ENCODE results near the gene ISYNA1. TPM values are rescaled to one million over a fixed set of nuclear protein-coding genes. Genes with fewer than 3 reads are reported as not detected.

The ISYNA1 gene
- polyA plus RNA-seq, 3 donors, result 3.7 TPM; not detected in 2

GRCh38 chr19:18435842-18436670 lies 1.9 kb downstream of the ISYNA1 start:
- Mint-ChIP-seq H3K27me3 (ENCODE audit: low read depth in 3 of 3) (peaks cover 31 to 79% (median 47%) of the 10 kb centered on the region in 3 donors), H3K4me3 (peak overlapping the region; percentile 45 to 80), H3K4me1 (peaks cover 30% of the 10 kb centered on the region), H3K9me3 (peaks cover 0 to 8% (median 0%) of the 10 kb centered on the region in 7 donors), H3K36me3 (peaks cover 2 to 11% of the 10 kb centered on the region in 2 donors), H3K27ac (peak overlapping the region in 2 of 7 donors; percentile 7 to 46)
- Histone ChIP-seq H3K27me3 (ENCODE audit: control insufficient read depth in 2 of 2, insufficient read depth in 2 of 2, low read length in 2 of 2) (peaks cover 0 to 51% of the 10 kb centered on the region in 2 donors), H3K4me2 (replicated peaks; ENCODE audit: extremely low read depth, low read length, poor library complexity, severe bottlenecking) (peak overlapping the region; percentile 78), H3K4me3 (replicated peaks in 1 of 3; ENCODE audit: low read depth in 2 of 3, low read length in 3 of 3) (peak overlapping the region in 1 of 3 experiments; percentile 69), H2AFZ (ENCODE audit: insufficient read depth, low read depth, low read length, poor library complexity, severe bottlenecking) (no peak overlapping the region), H3K36me3 (replicated peaks in 1 of 2; ENCODE audit: control insufficient read depth in 1 of 2, insufficient read depth in 2 of 2, low read length in 2 of 2) (peaks cover 0 to 3% of the 10 kb centered on the region in 2 donors), H3K79me2 (ENCODE audit: insufficient read depth, low read length) (no peaks in the 10 kb centered on the region), H3K9ac (ENCODE audit: insufficient read depth, low read length, poor library complexity, severe bottlenecking) (no peak overlapping the region), H4K20me1 (ENCODE audit: insufficient read depth, low read length) (peaks cover 65% of the 10 kb centered on the region), H3K27ac (ENCODE audit: low read depth in 1 of 2, low read length in 2 of 2) (no peak overlapping the region), H3K9me3 (replicated peaks in 1 of 2; ENCODE audit: control insufficient read depth in 1 of 2, insufficient read depth in 1 of 2, low read length in 2 of 2) (no peaks in the 10 kb centered on the region), H3K4me1 (ENCODE audit: control insufficient read depth in 1 of 2, insufficient read depth in 2 of 2, low read length in 2 of 2) (peaks cover 28 to 46% of the 10 kb centered on the region in 2 donors)
- no peak for TF ChIP-seq CTCF (IDR thresholded peaks at IDR 0.05)
- DNase-seq, result no peak
- intact Hi-C loops (cut with micrococcal nuclease), result no loop called here
- 80% methylated on average over 45 of the region's 46 CpGs for whole genome bisulfite sequencing (ENCODE audit: insufficient coverage)

GRCh38 chr19:18435178-18435841 lies 2.6 kb downstream of the ISYNA1 start:
- Histone ChIP-seq H3K9ac (ENCODE audit: insufficient read depth, low read length, poor library complexity, severe bottlenecking) (no peak overlapping the region), H4K20me1 (ENCODE audit: insufficient read depth, low read length) (peaks cover 65% of the 10 kb centered on the region), H3K36me3 (replicated peaks in 1 of 2; ENCODE audit: control insufficient read depth in 1 of 2, insufficient read depth in 2 of 2, low read length in 2 of 2) (peaks cover 0 to 3% of the 10 kb centered on the region in 2 donors), H3K79me2 (ENCODE audit: insufficient read depth, low read length) (peaks cover 3% of the 10 kb centered on the region), H3K9me3 (replicated peaks in 1 of 2; ENCODE audit: control insufficient read depth in 1 of 2, insufficient read depth in 1 of 2, low read length in 2 of 2) (no peaks in the 10 kb centered on the region), H3K27ac (ENCODE audit: low read depth in 1 of 2, low read length in 2 of 2) (no peak overlapping the region), H3K4me1 (ENCODE audit: control insufficient read depth in 1 of 2, insufficient read depth in 2 of 2, low read length in 2 of 2) (peaks cover 28 to 46% of the 10 kb centered on the region in 2 donors), H3K27me3 (ENCODE audit: control insufficient read depth in 2 of 2, insufficient read depth in 2 of 2, low read length in 2 of 2) (peaks cover 0 to 51% of the 10 kb centered on the region in 2 donors), H3K4me3 (replicated peaks in 1 of 3; ENCODE audit: low read depth in 2 of 3, low read length in 3 of 3) (no peak overlapping the region), H3K4me2 (replicated peaks; ENCODE audit: extremely low read depth, low read length, poor library complexity, severe bottlenecking) (no peak overlapping the region), H2AFZ (ENCODE audit: insufficient read depth, low read depth, low read length, poor library complexity, severe bottlenecking) (no peak overlapping the region)
- WGBS (ENCODE audit: insufficient coverage), result 91% methylated on average over 49 of the region's 49 CpGs
- Mint-ChIP-seq H3K4me1 (peaks cover 29% of the 10 kb centered on the region), H3K27me3 (ENCODE audit: low read depth in 3 of 3) (peaks cover 31 to 75% (median 47%) of the 10 kb centered on the region in 3 donors), H3K27ac (no peak overlapping the region), H3K9me3 (peaks cover 0 to 8% (median 0%) of the 10 kb centered on the region in 7 donors), H3K4me3 (peak overlapping the region in 1 of 2 donors; percentile 55), H3K36me3 (peaks cover 4 to 18% of the 10 kb centered on the region in 2 donors)
- DNase-seq, result no peak
- intact Hi-C loops (cut with micrococcal nuclease), result no loop called here
- TF ChIP-seq CTCF (IDR thresholded peaks at IDR 0.05), result no peak
